ENCODE measurements around the gene LIMS2.
A peak's percentile ranks its signal among the peaks of the same experiment; 100 is the strongest.

Gene LIMS2

GRCh38 chr2:127675331-127676261, at the start of gene LIMS2:
LIMS2 (minus strand) TSS chr2:127675530; CDS start chr2:127675024, 506 bp downstream.
- FAIRE-seq, result peak; percentile 48

- FAIRE-seq, result no peak
Observed at GRCh38 chr2:127722807-127723206, 47.5 kb upstream of the LIMS2 start.

GRCh38 chr2:127721978-127722355, 46.6 kb upstream of the LIMS2 start:
- no peak for FAIRE-seq

- no peak for FAIRE-seq
Observed at GRCh38 chr2:127721311-127721977, 46.1 kb upstream of the LIMS2 start.

GRCh38 chr2:127719301-127720218, 44.2 kb upstream of the LIMS2 start:
- FAIRE-seq, result no peak

- FAIRE-seq, result no peak
Observed at GRCh38 chr2:127718271-127718670, 42.9 kb upstream of the LIMS2 start.

GRCh38 chr2:127715778-127716449, 40.6 kb upstream of the LIMS2 start:
- FAIRE-seq, result no peak

GRCh38 chr2:127713562-127713961, 38.2 kb upstream of the LIMS2 start:
- no peak for FAIRE-seq

- FAIRE-seq, result no peak
Observed at GRCh38 chr2:127712999-127713398, 37.7 kb upstream of the LIMS2 start.

GRCh38 chr2:127709336-127709735, 34.0 kb upstream of the LIMS2 start:
- FAIRE-seq, result no peak

GRCh38 chr2:127707890-127708648, 32.7 kb upstream of the LIMS2 start:
- FAIRE-seq, result no peak

- FAIRE-seq, result no peak
Observed at GRCh38 chr2:127706215-127706990, 31.1 kb upstream of the LIMS2 start.

- FAIRE-seq, result no peak
Observed at GRCh38 chr2:127705391-127706065, 30.2 kb upstream of the LIMS2 start.

- no peak for FAIRE-seq
Observed at GRCh38 chr2:127704641-127705390, 29.5 kb upstream of the LIMS2 start.

GRCh38 chr2:127703282-127703681, 28.0 kb upstream of the LIMS2 start:
- FAIRE-seq, result no peak

- no peak for FAIRE-seq
Observed at GRCh38 chr2:127702395-127703009, 27.2 kb upstream of the LIMS2 start.

- FAIRE-seq, result no peak
Observed at GRCh38 chr2:127701651-127702394, 26.5 kb upstream of the LIMS2 start.

GRCh38 chr2:127701193-127701650, 25.9 kb upstream of the LIMS2 start, which contains the start of gene SFT2D3:
SFT2D3 (plus strand) TSS chr2:127701497; CDS start chr2:127701529, 32 bp downstream.
- FAIRE-seq, result no peak
